Colonic mucosa (tissue), 4 donors: ENCODE results near the gene ASB3. TPM values are rescaled to one million over a fixed set of nuclear protein-coding genes. Genes with fewer than 3 reads are reported as not detected.

ENCODE experiments used
- DNase-seq: peaks from one replicate; pipeline ENCODE4 v3.0.0-alpha.2; 2020
- H3K27ac ChIP-seq: fragments of 200-600 bp; one replicate; pipeline ENCODE4 v1.8.0; 2021
- H3K27me3 ChIP-seq: fragments of 200-600 bp; one replicate; pipeline ENCODE4 v1.8.0; 2021
- H3K36me3 ChIP-seq: fragments of 200-600 bp; one replicate; pipeline ENCODE4 v1.8.0; 2021
- H3K4me1 ChIP-seq: fragments of 200-600 bp; one replicate; pipeline ENCODE4 v1.8.0; 2021; ENCODE audit warnings: mild to moderate bottlenecking
- H3K4me3 ChIP-seq: fragments of 200-600 bp; one replicate; pipeline ENCODE4 v1.8.0; 2021
- H3K9ac ChIP-seq, 2 donors: one replicate each; pipeline ENCODE4 v1.7.0; 2013; ENCODE audit warnings: control low read depth in 2 of 2, low read depth in 2 of 2, low read length in 2 of 2
- H3K9me3 ChIP-seq: fragments of 200-600 bp; one replicate; pipeline ENCODE4 v1.8.0; 2021
- CTCF ChIP-seq: fragments of 200-600 bp; IDR thresholded peaks from one replicate; pipeline ENCODE4 v1.8.0; 2022; ENCODE audit warnings: antibody characterized with exemption, mild to moderate bottlenecking
- intact Hi-C: fragments of 100-400 bp; cut with DNase I; formaldehyde crosslinking; loops from one replicate; pipeline ENCODE4 v1.14.1; 2022
- total RNA-seq, 2 donors: library from RNA; stranded (reverse); fragmentation: NEBNext Ultra II Directional in 1 of 2; extraction: Animal tissue kit (Norgen Biotek cat#: 25700) in 1 of 2; gene quantifications; one replicate each; pipeline ENCODE4 v1.2.1, GENCODE V29; 2021
- donor health status: healthy.
- donor health status: DM: no; HTN: no; CAD: no.
- donor health status: DM: no; HTN: no; CAD: no.

The ASB3 gene
- total RNA-seq, 2 donors from 2014 or later, result 9.9 to 12.3 TPM

DNA sequence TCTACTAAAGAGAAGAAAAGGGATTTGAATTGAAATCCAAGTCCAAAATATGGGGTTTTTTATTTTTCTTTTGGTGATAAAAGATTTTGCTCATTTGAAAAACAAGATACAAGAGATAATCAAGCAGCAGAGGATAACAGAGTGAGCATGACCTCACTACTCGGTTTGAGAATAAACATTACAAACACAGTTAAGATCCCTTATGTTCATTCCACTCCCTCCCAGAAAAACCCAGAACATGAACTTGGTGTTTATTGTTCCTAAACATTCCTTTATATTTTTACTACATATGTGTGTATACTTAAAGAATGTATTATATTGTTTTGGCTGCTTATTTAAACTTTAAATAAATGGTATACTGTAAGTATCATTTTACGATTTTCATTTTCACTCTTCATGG, 165.8 kb downstream of the ASB3 start:
- no peaks in the 10 kb centered on the region for H3K36me3 ChIP-seq
- no peak for TF ChIP-seq CTCF
- no peak overlapping the region for H3K4me3 ChIP-seq
- H3K9me3 ChIP-seq, result no peaks in the 10 kb centered on the region
- no peaks in the 10 kb centered on the region for H3K27me3 ChIP-seq
- DNase-seq, result no peak
- H3K27ac ChIP-seq, result no peak overlapping the region
- no peaks in the 10 kb centered on the region for H3K4me1 ChIP-seq
- intact Hi-C loops, result no loop called here
- H3K9ac ChIP-seq, result no peak overlapping the region

Other genes starting within 250 kb of the ASB3 start
- gene CHAC2, start 19.1 kb downstream of the ASB3 start, total RNA-seq, result 1 to 10 TPM; 3.2 to 9.6 TPM
- gene ERLEC1, start 91 bp upstream of the ASB3 start, total RNA-seq, result 10 to 100 TPM; 34.2 to 51.9 TPM
- 1 to 10 TPM in 1 of 2 donors, under 1 TPM in 1; 0.58 to 1.1 TPM for gene GPR75, start 73.0 kb upstream of the ASB3 start, total RNA-seq
- 10 to 100 TPM; 42.4 to 56.3 TPM for gene PSME4, start 184.0 kb upstream of the ASB3 start, total RNA-seq